GM12878 (cell line): ENCODE results near the gene TRIM25. TPM values are rescaled to one million over a fixed set of nuclear protein-coding genes. Genes with fewer than 3 reads are reported as not detected.

ENCODE experiments used
- ATAC-seq: fragments of 200-7000 bp; cut with Tn5 transposase; 3 replicates; pipeline ENCODE4 v1.9.1; 2020; ENCODE audit warnings: mild to moderate bottlenecking, moderate library complexity
- BruUV-seq: library from RNA; stranded (reverse); fragments of 400-500 nt; replicated peaks from 2 replicates; lab custom pipeline; 2021; lab: Mats Ljungman, UMichigan
- CTCF ChIA-PET: fragments of 300-600 bp; sonication (Branson Sonifier 250); formaldehyde crosslinking; extraction: SDS; loops from one replicate; lab custom pipeline; 2021; ENCODE audit warnings: inconsistent platforms; lab: Yijun Ruan, JAX
- POLR2A ChIA-PET: fragments of 350-600 bp; formaldehyde crosslinking; extraction: SDS; loops from one replicate; lab custom pipeline; 2021; ENCODE audit warnings: inconsistent platforms; lab: Charles Lee
- RAD21 ChIA-PET: fragments of 300-600 bp; sonication (Branson Sonifier 250); formaldehyde crosslinking; loops from one replicate; lab custom pipeline; 2023; ENCODE audit warnings: antibody characterized with exemption; ENCODE audit not compliant: unreplicated experiment; lab: Charles Lee
- SMC1A ChIA-PET: fragments of 300-600 bp; sonication (Branson Sonifier 250); formaldehyde crosslinking; loops from one replicate; lab custom pipeline; 2023; ENCODE audit not compliant: unreplicated experiment, uncharacterized antibody; lab: Charles Lee
- DNase-seq: peaks from one replicate; pipeline ENCODE4 v3.0.0-alpha.2; 2011; ENCODE audit warnings: low read depth, low spot score
- FAIRE-seq: peaks from 3 replicates; lab custom pipeline; 2011; peaks lifted over from hg19 to GRCh38; lab: Jason Lieb, UNC
- H2AFZ ChIP-seq: 2 replicates; pipeline ENCODE4 v1.6.0; 2011; ENCODE audit warnings: low read depth, low read length, control low read depth; ENCODE audit not compliant: control insufficient read depth
- H3K27ac ChIP-seq: 2 replicates; pipeline ENCODE4 v1.5.1; 2011; ENCODE audit warnings: control low read depth; ENCODE audit not compliant: control insufficient read depth, insufficient read depth
- H3K27me3 ChIP-seq, 2 experiments: replicated peaks in 1 of 2; 2 replicates each; pipeline versions ENCODE4 v1.6.0 to v1.6.1; 2011; ENCODE audit warnings: low read length in 1 of 2; ENCODE audit not compliant: control insufficient read depth in 2 of 2, insufficient read depth in 2 of 2
- H3K36me3 ChIP-seq, 2 experiments: 2 replicates each; pipeline ENCODE4 v1.5.1; 2011; ENCODE audit warnings: low read length in 1 of 2; ENCODE audit not compliant: control insufficient read depth in 2 of 2, insufficient read depth in 2 of 2
- H3K4me1 ChIP-seq: 2 replicates; pipeline ENCODE4 v1.6.1; 2011; ENCODE audit warnings: mild to moderate bottlenecking, low read length, moderate library complexity, mixed read lengths; ENCODE audit not compliant: control insufficient read depth, insufficient read depth
- H3K4me2 ChIP-seq: 2 replicates; pipeline ENCODE4 v1.6.0; 2011; ENCODE audit warnings: control low read depth; ENCODE audit not compliant: control insufficient read depth, insufficient read depth
- H3K4me3 ChIP-seq: fragments of 200-600 bp; sonication (generic); 2 replicates; pipeline ENCODE4 v1.5.1; 2016
- H3K79me2 ChIP-seq: 2 replicates; pipeline ENCODE4 v1.6.0; 2011; ENCODE audit warnings: low read length; ENCODE audit not compliant: control insufficient read depth, insufficient read depth
- H3K9ac ChIP-seq: 2 replicates; pipeline ENCODE4 v1.8.0; 2011; ENCODE audit warnings: low read length, control low read depth, mixed read lengths; ENCODE audit not compliant: control insufficient read depth, insufficient read depth
- H3K9me3 ChIP-seq: replicated peaks from 3 replicates; pipeline ENCODE4 v1.5.1; 2011; ENCODE audit warnings: mild to moderate bottlenecking, low read length; ENCODE audit not compliant: control insufficient read depth, insufficient read depth
- H4K20me1 ChIP-seq: 2 replicates; pipeline ENCODE4 v1.6.0; 2011; ENCODE audit not compliant: control insufficient read depth, insufficient read depth
- DPF2 ChIP-seq: fragments of 450-650 bp; IDR thresholded peaks from 2 replicates; pipeline ENCODE4 v1.6.1; 2017; ENCODE audit warnings: mild to moderate bottlenecking
- ETV6 ChIP-seq, 2 experiments: fragments of 450-650 bp in 1 of 2; IDR thresholded peaks in 1 of 2; conservative IDR thresholded peaks in 1 of 2; 2 replicates each; pipeline ENCODE4 v1.6.1; 2014; ENCODE audit warnings: antibody characterized with exemption in 1 of 2, borderline replicate concordance in 1 of 2, low read depth in 1 of 2, mild to moderate bottlenecking in 1 of 2, moderate library complexity in 1 of 2
- IKZF1 ChIP-seq: fragments of 450-650 bp; conservative IDR thresholded peaks from 2 replicates; pipeline ENCODE4 v1.6.1; 2017; ENCODE audit warnings: antibody characterized with exemption, mild to moderate bottlenecking
- POLR2AphosphoS2 ChIP-seq: IDR thresholded peaks from 2 replicates; pipeline ENCODE4 v1.6.1; 2011; ENCODE audit warnings: low read depth, mild to moderate bottlenecking, low read length, improper control_type of control experiment, moderate library complexity
- SP1 ChIP-seq: IDR thresholded peaks from one replicate; pipeline ENCODE4 v1.6.1; 2011; ENCODE audit warnings: low read depth, low read length
- YBX1 ChIP-seq: fragments of 450-650 bp; IDR thresholded peaks from 2 replicates; pipeline ENCODE4 v1.6.1; 2016; ENCODE audit warnings: antibody characterized with exemption
- ZNF207 ChIP-seq: fragments of 450-650 bp; IDR thresholded peaks from 2 replicates; pipeline ENCODE4 v1.6.1; 2014; ENCODE audit warnings: antibody characterized with exemption, mild to moderate bottlenecking, borderline replicate concordance
- ZNF384 ChIP-seq: IDR thresholded peaks from 2 replicates; pipeline ENCODE4 v1.6.1; 2012; ENCODE audit warnings: low read depth, mild to moderate bottlenecking, low read length, improper control_type of control experiment, borderline replicate concordance
- WGBS: methylation state at CpG from one replicate; pipeline ENCODE4 v1.1.6; 2016; ENCODE audit warnings: low lambda C conversion rate; ENCODE audit not compliant: insufficient replicate concordance, insufficient coverage; ENCODE audit errors: missing lambda C conversion rate; 5-methylcytosine and 5-hydroxymethylcytosine counted together
- in situ Hi-C: fragments of 300-500 bp; cut with MboI; formaldehyde crosslinking; loops from 9 replicates; pipeline ENCODE4 v1.14.3; 2018; ENCODE audit warnings: mixed read lengths
- intact Hi-C: fragments of 100-400 bp; cut with micrococcal nuclease; formaldehyde crosslinking; loops from one replicate; pipeline ENCODE4 v1.14.2; 2022; ENCODE audit not compliant: unreplicated experiment
- polyA plus RNA-seq, 11 experiments: library from polyadenylated mRNA; depleted of rRNA in 4 of 11; unstranded in 6 of 11; stranded (reverse) in 5 of 11; fragments of >200 nt; fragmentation: Nextera tagmentation in 4 of 11; fragmentation: Illumina TruSeq in 1 of 11; extraction: Ambion mirVana in 4 of 11; extraction: Trizol in 1 of 11; gene quantifications; 1 replicate in 1 of 11; 2 replicates in 10 of 11; pipeline versions ENCODE4 v1.2.1 to v1.2.3, GENCODE V29; 2011 to 2016; ENCODE audit warnings: inconsistent platforms in 2 of 11, missing spikeins in 2 of 11, low read depth in 1 of 11
- total RNA-seq, 4 experiments: library from RNA; depleted of rRNA in 3 of 4; stranded (reverse); fragments of >200 nt in 3 of 4; fragmentation: Illumina TruSeq in 1 of 4; extraction: Trizol in 1 of 4; gene quantifications; 2 replicates each; pipeline versions ENCODE4 v1.2.1 to v1.2.3, GENCODE V29; 2013 to 2021
- TF ChIP-seq, protein P1 (sequence below): IDR thresholded peaks from 2 replicates; pipeline ENCODE4 v1.6.1; 2012; ENCODE audit warnings: mild to moderate bottlenecking, low read depth, low read length
- TF ChIP-seq, protein P2 (sequence below): fragments of 450-650 bp; IDR thresholded peaks from 2 replicates; pipeline ENCODE4 v1.6.1; 2018; ENCODE audit warnings: borderline replicate concordance, mild to moderate bottlenecking; ENCODE audit not compliant: partially characterized antibody
- TF ChIP-seq, protein P3 (sequence below): fragments of 450-650 bp; IDR thresholded peaks from 2 replicates; pipeline ENCODE4 v1.6.1; 2014; ENCODE audit warnings: mild to moderate bottlenecking
- TF ChIP-seq, protein P4 (sequence below): fragments of 450-650 bp; IDR thresholded peaks from 2 replicates; pipeline ENCODE4 v1.6.1; 2017; ENCODE audit warnings: mild to moderate bottlenecking, low read depth, inconsistent platforms; ENCODE audit not compliant: poor library complexity, severe bottlenecking

Gene TRIM25
- total and polyA plus RNA-seq, 10 of the 15 experiments (the other 5 are each of a cell fraction or from before 2014, with no cell fraction given), result 10.5 to 123 (median 51.3) TPM

DNA sequence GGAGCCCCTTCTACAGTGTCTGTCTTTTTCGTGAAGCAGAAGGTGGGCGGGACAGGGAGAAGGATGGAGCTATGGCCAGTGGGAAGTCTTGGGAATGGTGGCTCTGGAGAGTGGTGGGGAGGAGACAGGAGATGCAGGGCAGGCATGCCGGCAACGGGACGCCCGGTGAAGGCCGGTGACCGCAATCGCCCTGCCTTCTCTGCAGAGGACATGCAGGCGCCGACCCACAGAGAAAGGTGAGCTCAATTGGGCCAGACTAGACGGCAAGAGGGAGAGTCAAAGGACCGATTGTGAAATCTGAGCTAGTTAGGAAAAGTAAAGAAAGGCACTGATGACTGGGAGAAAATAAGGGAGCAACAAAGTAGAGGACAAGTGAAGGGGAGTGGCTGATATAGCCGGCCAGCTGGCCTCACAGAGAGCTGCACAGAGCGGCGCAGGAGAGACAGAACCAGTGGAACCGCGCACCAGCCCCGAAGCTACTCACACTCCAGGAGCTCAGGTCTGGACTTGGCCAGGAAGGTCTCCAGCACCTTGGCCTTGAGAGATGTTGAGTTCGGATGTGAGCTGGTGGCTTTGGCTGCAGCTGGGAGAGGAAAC is 18.9 kb downstream of the TRIM25 start (continued):
- no peak for TF ChIP-seq ETV6 (conservative IDR thresholded peaks at IDR 0.05 in 1 of 2, IDR thresholded peaks at IDR 0.05 in 1 of 2; ENCODE audit: borderline replicate concordance in 1 of 2, low read depth in 1 of 2)
- TF ChIP-seq, protein P1, sequence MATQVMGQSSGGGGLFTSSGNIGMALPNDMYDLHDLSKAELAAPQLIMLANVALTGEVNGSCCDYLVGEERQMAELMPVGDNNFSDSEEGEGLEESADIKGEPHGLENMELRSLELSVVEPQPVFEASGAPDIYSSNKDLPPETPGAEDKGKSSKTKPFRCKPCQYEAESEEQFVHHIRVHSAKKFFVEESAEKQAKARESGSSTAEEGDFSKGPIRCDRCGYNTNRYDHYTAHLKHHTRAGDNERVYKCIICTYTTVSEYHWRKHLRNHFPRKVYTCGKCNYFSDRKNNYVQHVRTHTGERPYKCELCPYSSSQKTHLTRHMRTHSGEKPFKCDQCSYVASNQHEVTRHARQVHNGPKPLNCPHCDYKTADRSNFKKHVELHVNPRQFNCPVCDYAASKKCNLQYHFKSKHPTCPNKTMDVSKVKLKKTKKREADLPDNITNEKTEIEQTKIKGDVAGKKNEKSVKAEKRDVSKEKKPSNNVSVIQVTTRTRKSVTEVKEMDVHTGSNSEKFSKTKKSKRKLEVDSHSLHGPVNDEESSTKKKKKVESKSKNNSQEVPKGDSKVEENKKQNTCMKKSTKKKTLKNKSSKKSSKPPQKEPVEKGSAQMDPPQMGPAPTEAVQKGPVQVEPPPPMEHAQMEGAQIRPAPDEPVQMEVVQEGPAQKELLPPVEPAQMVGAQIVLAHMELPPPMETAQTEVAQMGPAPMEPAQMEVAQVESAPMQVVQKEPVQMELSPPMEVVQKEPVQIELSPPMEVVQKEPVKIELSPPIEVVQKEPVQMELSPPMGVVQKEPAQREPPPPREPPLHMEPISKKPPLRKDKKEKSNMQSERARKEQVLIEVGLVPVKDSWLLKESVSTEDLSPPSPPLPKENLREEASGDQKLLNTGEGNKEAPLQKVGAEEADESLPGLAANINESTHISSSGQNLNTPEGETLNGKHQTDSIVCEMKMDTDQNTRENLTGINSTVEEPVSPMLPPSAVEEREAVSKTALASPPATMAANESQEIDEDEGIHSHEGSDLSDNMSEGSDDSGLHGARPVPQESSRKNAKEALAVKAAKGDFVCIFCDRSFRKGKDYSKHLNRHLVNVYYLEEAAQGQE, result no peak
- no peak for TF ChIP-seq POLR2AphosphoS2
- no peak for TF ChIP-seq IKZF1

DNA sequence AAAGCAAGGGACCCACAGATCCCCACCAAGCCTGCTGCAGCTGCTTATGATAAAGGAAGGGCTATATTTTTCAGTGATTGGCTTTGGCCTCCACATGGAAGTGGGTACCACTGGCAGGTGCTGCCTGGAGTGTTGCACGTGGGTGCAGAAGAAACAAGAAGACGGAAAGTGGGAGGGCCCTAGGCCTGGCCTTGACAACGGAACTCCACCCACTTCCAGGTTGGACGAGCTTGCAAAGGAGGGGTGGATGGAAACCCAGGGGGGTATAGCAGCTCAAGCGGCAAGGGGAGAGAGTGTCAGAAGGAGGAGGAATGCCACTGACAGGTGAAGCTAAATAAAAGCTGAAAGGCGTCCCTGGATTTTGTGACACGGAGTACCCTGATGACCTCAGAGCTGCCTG is 20.3 kb downstream of the TRIM25 start:
- SMC1A ChIA-PET, result interaction anchor here (3.1 kb wide), 1 partner anchor 12 kb away, joined by 11 read pairs; no protein-coding TSS in a partner anchor
- WGBS, result 91% methylated on average over 7 of the region's 7 CpGs
- in situ Hi-C loops, result no loop called here
- TF ChIP-seq YBX1, result no peak
- TF ChIP-seq, protein P2, sequence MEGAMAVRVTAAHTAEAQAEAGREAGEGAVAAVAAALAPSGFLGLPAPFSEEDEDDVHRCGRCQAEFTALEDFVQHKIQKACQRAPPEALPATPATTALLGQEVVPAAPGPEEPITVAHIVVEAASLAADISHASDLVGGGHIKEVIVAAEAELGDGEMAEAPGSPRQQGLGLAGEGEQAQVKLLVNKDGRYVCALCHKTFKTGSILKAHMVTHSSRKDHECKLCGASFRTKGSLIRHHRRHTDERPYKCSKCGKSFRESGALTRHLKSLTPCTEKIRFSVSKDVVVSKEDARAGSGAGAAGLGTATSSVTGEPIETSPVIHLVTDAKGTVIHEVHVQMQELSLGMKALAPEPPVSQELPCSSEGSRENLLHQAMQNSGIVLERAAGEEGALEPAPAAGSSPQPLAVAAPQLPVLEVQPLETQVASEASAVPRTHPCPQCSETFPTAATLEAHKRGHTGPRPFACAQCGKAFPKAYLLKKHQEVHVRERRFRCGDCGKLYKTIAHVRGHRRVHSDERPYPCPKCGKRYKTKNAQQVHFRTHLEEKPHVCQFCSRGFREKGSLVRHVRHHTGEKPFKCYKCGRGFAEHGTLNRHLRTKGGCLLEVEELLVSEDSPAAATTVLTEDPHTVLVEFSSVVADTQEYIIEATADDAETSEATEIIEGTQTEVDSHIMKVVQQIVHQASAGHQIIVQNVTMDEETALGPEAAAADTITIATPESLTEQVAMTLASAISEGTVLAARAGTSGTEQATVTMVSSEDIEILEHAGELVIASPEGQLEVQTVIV, result no peak
- TF ChIP-seq SP1, result no peak
- TF ChIP-seq, protein P3, sequence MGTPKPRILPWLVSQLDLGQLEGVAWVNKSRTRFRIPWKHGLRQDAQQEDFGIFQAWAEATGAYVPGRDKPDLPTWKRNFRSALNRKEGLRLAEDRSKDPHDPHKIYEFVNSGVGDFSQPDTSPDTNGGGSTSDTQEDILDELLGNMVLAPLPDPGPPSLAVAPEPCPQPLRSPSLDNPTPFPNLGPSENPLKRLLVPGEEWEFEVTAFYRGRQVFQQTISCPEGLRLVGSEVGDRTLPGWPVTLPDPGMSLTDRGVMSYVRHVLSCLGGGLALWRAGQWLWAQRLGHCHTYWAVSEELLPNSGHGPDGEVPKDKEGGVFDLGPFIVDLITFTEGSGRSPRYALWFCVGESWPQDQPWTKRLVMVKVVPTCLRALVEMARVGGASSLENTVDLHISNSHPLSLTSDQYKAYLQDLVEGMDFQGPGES, result no peak
- TF ChIP-seq ZNF207, result no peak
- no peak for TF ChIP-seq ZNF384
- TF ChIP-seq DPF2, result no peak
- TF ChIP-seq, protein P4, sequence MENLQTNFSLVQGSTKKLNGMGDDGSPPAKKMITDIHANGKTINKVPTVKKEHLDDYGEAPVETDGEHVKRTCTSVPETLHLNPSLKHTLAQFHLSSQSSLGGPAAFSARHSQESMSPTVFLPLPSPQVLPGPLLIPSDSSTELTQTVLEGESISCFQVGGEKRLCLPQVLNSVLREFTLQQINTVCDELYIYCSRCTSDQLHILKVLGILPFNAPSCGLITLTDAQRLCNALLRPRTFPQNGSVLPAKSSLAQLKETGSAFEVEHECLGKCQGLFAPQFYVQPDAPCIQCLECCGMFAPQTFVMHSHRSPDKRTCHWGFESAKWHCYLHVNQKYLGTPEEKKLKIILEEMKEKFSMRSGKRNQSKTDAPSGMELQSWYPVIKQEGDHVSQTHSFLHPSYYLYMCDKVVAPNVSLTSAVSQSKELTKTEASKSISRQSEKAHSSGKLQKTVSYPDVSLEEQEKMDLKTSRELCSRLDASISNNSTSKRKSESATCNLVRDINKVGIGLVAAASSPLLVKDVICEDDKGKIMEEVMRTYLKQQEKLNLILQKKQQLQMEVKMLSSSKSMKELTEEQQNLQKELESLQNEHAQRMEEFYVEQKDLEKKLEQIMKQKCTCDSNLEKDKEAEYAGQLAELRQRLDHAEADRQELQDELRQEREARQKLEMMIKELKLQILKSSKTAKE, result no peak

More for the DNA sequence above, 20.3 kb downstream of the TRIM25 start:
- H3K4me1 ChIP-seq, result peaks cover 16% of the 10 kb centered on the region
- H3K79me2 ChIP-seq, result peaks cover 10% of the 10 kb centered on the region
- intact Hi-C loops, result no loop called here
- CTCF ChIA-PET, result interaction anchor here (2.4 kb wide), 1 partner anchor 46 kb away, joined by 8 read pairs; no protein-coding TSS in a partner anchor
- no peak overlapping the region for H3K4me3 ChIP-seq
- no peak overlapping the region for H3K27ac ChIP-seq
- ATAC-seq (no peak), DNase-seq (no peak), FAIRE-seq (no peak)
- RAD21 ChIA-PET, result no interaction called here
- H2AFZ ChIP-seq, result no peak overlapping the region
- POLR2A ChIA-PET, result interaction anchor here (0.6 to 1.3 kb wide), 3 partner anchors 10 to 128 kb away, joined by 3 to 4 read pairs (median 3); no protein-coding TSS in a partner anchor
- H3K36me3 ChIP-seq, result peaks cover 54 to 66% of the 10 kb centered on the region in 2 experiments
- H3K9me3 ChIP-seq, result peaks cover 11% of the 10 kb centered on the region; the same call in 2 of the 3 replicates
- no peak overlapping the region for H3K9ac ChIP-seq
- no peaks in the 10 kb centered on the region for H3K27me3 ChIP-seq
- no TSS peak for BruUV-seq
- no peak overlapping the region for H3K4me2 ChIP-seq
- no peaks in the 10 kb centered on the region; the same call in 1 of the 2 replicates for H4K20me1 ChIP-seq
